Measurements from ENCODE around the gene BPIFB1. TPM values are rescaled to one million over a fixed set of nuclear protein-coding genes. Genes with fewer than 3 reads are reported as not detected.

BPIFB1 gene
- total and polyA plus RNA-seq, 10 of the 15 experiments (the other 5 are each of a cell fraction or from before 2014, with no cell fraction given), result 0.13 TPM; not detected in 9

- Histone ChIP-seq H3K27me3 (replicated peaks in 1 of 2; ENCODE audit: control insufficient read depth in 2 of 2, insufficient read depth in 2 of 2, low read length in 1 of 2) (peaks cover 0 to 2% of the 10 kb centered on the region in 2 experiments; a peak in 2 of 4 replicates), H3K9ac (ENCODE audit: control insufficient read depth, insufficient read depth, low read length) (no peak overlapping the region), H3K79me2 (ENCODE audit: control insufficient read depth, insufficient read depth, low read length) (no peaks in the 10 kb centered on the region), H3K4me3 (no peak overlapping the region), H3K4me1 (ENCODE audit: control insufficient read depth, insufficient read depth, low read length) (no peaks in the 10 kb centered on the region), H3K4me2 (ENCODE audit: control insufficient read depth, insufficient read depth) (no peak overlapping the region), H3K36me3 (ENCODE audit: control insufficient read depth in 2 of 2, insufficient read depth in 2 of 2, low read length in 1 of 2) (no peaks in the 10 kb centered on the region), H3K27ac (ENCODE audit: control insufficient read depth, insufficient read depth) (no peak overlapping the region), H4K20me1 (ENCODE audit: control insufficient read depth, insufficient read depth) (no peaks in the 10 kb centered on the region), H2AFZ (ENCODE audit: control insufficient read depth, low read depth, low read length) (no peak overlapping the region), H3K9me3 (replicated peaks; ENCODE audit: control insufficient read depth, insufficient read depth, low read length) (no peaks in the 10 kb centered on the region; the same call in 2 of the 3 replicates)
- in situ Hi-C loops (cut with MboI) (no loop called here), intact Hi-C loops (cut with micrococcal nuclease; ENCODE audit: unreplicated experiment) (loop anchor here (2.0 to 5.0 kb wide), 3 partner anchors 87 to 396 kb away; no protein-coding TSS in a partner anchor)
- ChIA-PET CTCF (interaction anchor here (1.0 to 1.7 kb wide), 6 partner anchors 7 to 398 kb away, joined by 4 read pairs; no protein-coding TSS in a partner anchor), POLR2A (no interaction called here), RAD21 (ENCODE audit: unreplicated experiment) (no interaction called here), SMC1A (ENCODE audit: uncharacterized antibody, unreplicated experiment) (no interaction called here)
- BruUV-seq (replicated peaks), result no TSS peak
- WGBS (ENCODE audit: insufficient coverage, insufficient replicate concordance, low lambda C conversion rate, missing lambda C conversion rate), result 19% methylated on average over 24 of the region's 24 CpGs
- TF ChIP-seq CBFB (IDR thresholded peaks at IDR 0.05; ENCODE audit: low read depth) (no peak), IRF3 (IDR thresholded peaks at IDR 0.05) (no peak), RAD21 (IDR thresholded peaks at IDR 0.05; ENCODE audit: insufficient read depth, low read depth, low read length) (peak; percentile 64), BHLHE40 (IDR thresholded peaks at IDR 0.05; ENCODE audit: borderline replicate concordance in 1 of 2, low read depth in 2 of 2, low read length in 1 of 2) (0 out of 4 replicates have a peak, but pooled peaks of 1 of the 2 experiments have one; percentile 19), CREB1 (IDR thresholded peaks at IDR 0.05; ENCODE audit: low read depth) (peak; percentile 60; the same call in 1 of the 2 replicates), E2F4 (IDR thresholded peaks at IDR 0.05; ENCODE audit: low read depth, low read length) (no peak), CTCF (IDR thresholded peaks at IDR 0.05 in 2 of 3, conservative IDR thresholded peaks at IDR 0.05 in 1 of 3; ENCODE audit: control insufficient read depth in 2 of 3, extremely low read depth in 1 of 3, insufficient read depth in 1 of 3, low read depth in 3 of 3, low read length in 3 of 3) (peak; percentile 85 to 94 (median 91)), CREM (IDR thresholded peaks at IDR 0.05; ENCODE audit: low read depth) (peak; percentile 74), RELA (IDR thresholded peaks at IDR 0.05; ENCODE audit: borderline replicate concordance, partially characterized antibody) (peak; percentile 24), SMARCA5 (IDR thresholded peaks at IDR 0.05) (0 out of 2 replicates have a peak, but pooled peaks have one; percentile 24), YY1 (IDR thresholded peaks at IDR 0.05; ENCODE audit: low read depth, low read length) (peak; percentile 59), SMC3 (IDR thresholded peaks at IDR 0.05; ENCODE audit: borderline replicate concordance, low read length) (peak; percentile 70)
- DNase-seq (ENCODE audit: low read depth, low spot score), result no peak
- peak; percentile 80 for FAIRE-seq
- ATAC-seq, result peak; percentile 97
These were observed 16.1 kb downstream of the BPIFB1 start for GRCh38 chr20:33299111-33299603.
